Stomach (tissue), 4 donors: ENCODE data around the gene RNFT2.

Experiments used
- CTCF ChIP-seq, 7 experiments: fragments of 450-650 bp in 4 of 7; fragments of 200-600 bp in 3 of 7; sonication (generic) in 3 of 7; IDR thresholded peaks; one replicate each; pipeline ENCODE4 v1.5.1; 2016 to 2019; ENCODE audit warnings: antibody characterized with exemption in 7 of 7, control low read depth in 2 of 7, mild to moderate bottlenecking in 1 of 7
- POLR2A ChIP-seq, 4 donors: fragments of 450-650 bp; IDR thresholded peaks; one replicate each; pipeline ENCODE4 v1.6.1; 2016; ENCODE audit warnings: antibody characterized with exemption in 4 of 4, control low read depth in 2 of 4, mild to moderate bottlenecking in 1 of 4, moderate library complexity in 1 of 4

- no peak for TF ChIP-seq CTCF (IDR thresholded peaks at IDR 0.05)
- TF ChIP-seq POLR2A (IDR thresholded peaks at IDR 0.05) = no peak
These were observed 7.4 kb downstream of the RNFT2 start for GRCh38 chr12:116745554-116745953.
